CD4-positive, alpha-beta memory T cell (primary cell): ENCODE results near the gene LGI2. TPM values are rescaled to one million over a fixed set of nuclear protein-coding genes. Genes with fewer than 3 reads are reported as not detected.

Source experiments
- CTCF ChIA-PET: fragments of 350-600 bp; sonication (Branson Sonifier 250); formaldehyde crosslinking; loops from one replicate; lab custom pipeline; 2021; ENCODE audit warnings: inconsistent platforms; ENCODE audit not compliant: partially characterized antibody; lab: Charles Lee
- POLR2A ChIA-PET: fragments of 350-600 bp; sonication (Branson Sonifier 250); formaldehyde crosslinking; loops from one replicate; lab custom pipeline; 2021; ENCODE audit not compliant: partially characterized antibody; lab: Charles Lee
- DNase-seq, 5 donors: peaks; one replicate each; pipeline versions ENCODE4 v3.0.0 to v3.0.0-alpha.2; 2020 to 2022; ENCODE audit warnings: mixed read lengths in 1 of 5
- H3K27ac ChIP-seq: one replicate; pipeline ENCODE4 v1.7.0; 2013; ENCODE audit warnings: low read depth, low read length
- H3K27me3 ChIP-seq: 2 replicates; pipeline ENCODE4 v1.7.0; 2013; ENCODE audit warnings: mild to moderate bottlenecking, low read length, moderate library complexity; ENCODE audit not compliant: insufficient read depth
- H3K36me3 ChIP-seq: 2 replicates; pipeline ENCODE4 v1.7.0; 2013; ENCODE audit warnings: mild to moderate bottlenecking, low read length, moderate library complexity; ENCODE audit not compliant: insufficient read depth
- H3K4me1 ChIP-seq: 2 replicates; pipeline ENCODE4 v1.7.0; 2013; ENCODE audit warnings: mild to moderate bottlenecking, low read length, moderate library complexity; ENCODE audit not compliant: insufficient read depth
- H3K4me3 ChIP-seq, 2 donors: one replicate each; pipeline ENCODE4 v1.7.0; 2013; ENCODE audit warnings: low read length in 2 of 2, mild to moderate bottlenecking in 1 of 2
- H3K9me3 ChIP-seq, 2 donors: one replicate each; pipeline ENCODE4 v1.7.0; 2013; ENCODE audit warnings: low read length in 2 of 2, control low read depth in 1 of 2; ENCODE audit not compliant: control insufficient read depth in 1 of 2
- H3K27ac Mint-ChIP-seq, 7 donors: one replicate each; pipeline ENCODE4 v1.8.0; 2020 to 2021; ENCODE audit warnings: mixed read lengths in 7 of 7, mild to moderate bottlenecking in 6 of 7, inconsistent platforms in 3 of 7, moderate library complexity in 3 of 7
- H3K27me3 Mint-ChIP-seq, 2 donors: one replicate each; pipeline ENCODE4 v1.8.0; 2020 to 2021; ENCODE audit warnings: mixed read lengths in 2 of 2
- H3K36me3 Mint-ChIP-seq, 2 donors: one replicate each; pipeline ENCODE4 v1.8.0; 2020 to 2021; ENCODE audit warnings: mixed read lengths in 2 of 2, inconsistent platforms in 1 of 2, mild to moderate bottlenecking in 1 of 2
- H3K4me1 Mint-ChIP-seq, 4 donors: one replicate each; pipeline ENCODE4 v1.8.0; 2020 to 2021; ENCODE audit warnings: mixed read lengths in 4 of 4, mild to moderate bottlenecking in 1 of 4
- H3K4me3 Mint-ChIP-seq, 8 donors: one replicate each; pipeline ENCODE4 v1.8.0; 2020 to 2021; ENCODE audit warnings: mixed read lengths in 8 of 8, mild to moderate bottlenecking in 7 of 8, moderate library complexity in 6 of 8, inconsistent platforms in 3 of 8
- H3K9me3 Mint-ChIP-seq, 8 donors: one replicate each; pipeline ENCODE4 v1.8.0; 2020 to 2021; ENCODE audit warnings: mixed read lengths in 8 of 8, mild to moderate bottlenecking in 5 of 8, inconsistent platforms in 3 of 8, moderate library complexity in 1 of 8
- intact Hi-C: fragments of 100-400 bp; cut with micrococcal nuclease; formaldehyde crosslinking; loops from one replicate; pipeline ENCODE4 v1.15.1; 2023
- polyA plus RNA-seq, 2 donors: library from polyadenylated mRNA; unstranded; fragments of 300-500 nt; fragmentation: Illumina TruSeq; gene quantifications; one replicate each; pipeline ENCODE4 v1.2.3, GENCODE V29; 2021
- total RNA-seq, 2 experiments: library from RNA; stranded (reverse); gene quantifications; one replicate each; pipeline ENCODE4 v1.2.3, GENCODE V29; 2021

Gene LGI2
- total RNA-seq (not detected), polyA plus RNA-seq (not detected)

DNA sequence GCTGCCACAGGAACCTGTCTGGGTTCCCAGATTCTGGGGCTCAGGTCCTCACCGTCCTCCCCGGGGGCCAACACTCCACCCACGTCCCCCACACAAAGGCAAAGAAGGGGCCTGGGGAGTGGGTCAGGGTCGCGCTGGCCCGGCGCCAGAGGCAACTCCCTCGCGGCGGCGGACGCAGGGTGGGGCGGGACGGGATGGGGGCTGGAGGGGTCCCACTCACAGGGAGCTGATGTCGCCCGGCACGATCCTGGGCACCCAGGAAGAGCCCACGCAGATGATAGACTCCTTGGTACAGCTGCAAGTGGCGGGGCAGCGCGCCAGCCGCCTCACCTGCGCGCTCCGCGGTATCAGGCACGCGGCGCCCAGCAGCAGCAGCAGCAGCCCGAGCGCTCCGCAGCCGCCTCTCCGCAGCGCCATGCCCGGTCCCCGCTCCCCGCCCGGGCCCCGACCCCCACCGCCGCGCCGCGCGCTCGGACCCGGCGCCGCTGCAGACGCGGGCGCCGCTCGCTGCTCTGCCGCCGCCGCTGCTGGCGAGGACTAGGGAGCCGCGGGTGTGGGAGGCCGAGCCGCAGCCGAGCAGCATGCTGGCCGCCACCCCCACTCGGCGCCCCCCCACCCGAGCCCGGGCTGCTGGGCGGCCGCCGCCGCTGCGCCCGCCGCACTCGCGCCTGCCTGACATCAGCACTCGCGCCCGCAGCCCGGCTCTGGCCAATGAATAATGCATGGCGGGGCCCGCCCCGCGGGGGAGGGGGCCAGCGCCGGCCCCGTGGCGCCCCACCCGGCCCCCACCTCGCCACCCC lies at the start of gene LGI2:
Gene LGI2 (minus strand): TSS at position 670 of the 800 bp plus-strand sequence. CDS start 253 bp downstream, at position 417.
- Histone ChIP-seq H3K27ac (no peak within 1 kb of the TSS), H3K9me3 (no peaks in the 10 kb centered on the region), H3K4me1 (no peaks in the 10 kb centered on the region), H3K36me3 (no peaks in the 10 kb centered on the region), H3K4me3 (no peak within 1 kb of the TSS), H3K27me3 (peaks cover 25% of the 10 kb centered on the region)
- Mint-ChIP-seq H3K36me3 (no peaks in the 10 kb centered on the region), H3K9me3 (peaks cover 0 to 14% (median 4%) of the 10 kb centered on the region in 8 donors), H3K4me3 (peak within 1 kb of the TSS in 7 of 8 donors; percentile 8 to 53 (median 40)), H3K27me3 (peaks cover 55 to 56% of the 10 kb centered on the region in 2 donors), H3K27ac (no peak within 1 kb of the TSS), H3K4me1 (peaks cover 2 to 6% (median 5%) of the 10 kb centered on the region in 4 donors)
- intact Hi-C loops: no loop called here
- CTCF ChIA-PET: no interaction called here
- no peak for DNase-seq
- POLR2A ChIA-PET: no interaction called here

GRCh38 chr4:25078523-25078922 lies 47.8 kb upstream of the LGI2 start:
- no peak overlapping the region for H3K4me3 Mint-ChIP-seq
- H3K27me3 Mint-ChIP-seq: peaks cover 13 to 15% of the 10 kb centered on the region in 2 donors
- ChIA-PET CTCF (no interaction called here), POLR2A (no interaction called here)
- Histone ChIP-seq H3K4me1 (no peaks in the 10 kb centered on the region), H3K9me3 (no peaks in the 10 kb centered on the region), H3K27me3 (no peaks in the 10 kb centered on the region), H3K36me3 (no peaks in the 10 kb centered on the region), H3K4me3 (no peak overlapping the region), H3K27ac (no peak overlapping the region)
- H3K9me3 Mint-ChIP-seq: peaks cover 0 to 4% (median 0%) of the 10 kb centered on the region in 8 donors
- no peak for DNase-seq
- no peak overlapping the region for H3K27ac Mint-ChIP-seq
- intact Hi-C loops: no loop called here
- H3K4me1 Mint-ChIP-seq: no peaks in the 10 kb centered on the region
- no peaks in the 10 kb centered on the region for H3K36me3 Mint-ChIP-seq

DNA sequence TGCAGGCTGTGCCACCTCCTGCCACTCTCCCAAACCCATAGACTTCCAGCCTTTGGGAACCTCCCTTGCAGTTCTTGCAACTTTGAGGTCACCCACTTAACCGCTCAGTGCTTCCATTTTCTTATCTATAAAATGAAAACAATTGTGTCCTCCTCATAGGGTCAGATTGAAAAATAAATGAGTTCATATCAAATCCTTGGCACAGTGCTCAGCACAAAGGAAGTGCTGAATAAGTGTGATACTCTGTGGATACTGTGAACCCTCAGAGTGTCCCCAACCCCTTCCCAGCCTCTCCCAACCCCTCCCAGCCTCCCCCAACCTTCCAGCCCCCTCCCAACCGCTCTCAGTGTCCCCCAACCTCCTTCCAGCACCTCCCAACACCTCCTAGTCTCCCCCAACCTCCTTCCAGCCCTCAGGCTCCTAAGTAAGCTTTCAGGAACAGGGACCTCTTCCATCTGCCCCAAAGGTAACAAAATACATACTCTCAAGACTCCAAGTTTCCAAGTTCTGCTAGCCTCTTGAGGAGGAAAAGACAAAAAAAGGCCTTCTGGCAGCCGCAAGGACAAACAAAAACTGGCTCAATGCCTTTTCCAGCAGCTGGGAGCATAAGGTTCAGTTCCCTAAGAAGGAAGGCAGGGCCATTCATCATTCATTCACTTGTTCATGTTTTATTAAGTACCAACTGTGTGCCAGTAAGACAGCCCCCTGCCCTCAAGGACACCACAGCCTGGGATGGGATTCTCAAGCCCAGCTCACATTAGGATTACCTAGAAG lies 46.1 kb upstream of the LGI2 start:
- no peak overlapping the region for H3K4me3 Mint-ChIP-seq
- no peaks in the 10 kb centered on the region for H3K4me1 Mint-ChIP-seq
- peaks cover 0 to 4% (median 0%) of the 10 kb centered on the region in 8 donors for H3K9me3 Mint-ChIP-seq
- Histone ChIP-seq H3K36me3 (no peaks in the 10 kb centered on the region), H3K4me1 (no peaks in the 10 kb centered on the region), H3K9me3 (no peaks in the 10 kb centered on the region), H3K27me3 (no peaks in the 10 kb centered on the region), H3K27ac (no peak overlapping the region), H3K4me3 (no peak overlapping the region)
- no peak for DNase-seq
- ChIA-PET POLR2A (no interaction called here), CTCF (no interaction called here)
- no peak overlapping the region for H3K27ac Mint-ChIP-seq
- peaks cover 11 to 14% of the 10 kb centered on the region in 2 donors for H3K27me3 Mint-ChIP-seq
- intact Hi-C loops: no loop called here
- H3K36me3 Mint-ChIP-seq: no peaks in the 10 kb centered on the region

- H3K9me3 ChIP-seq: no peaks in the 10 kb centered on the region
- H3K27me3 Mint-ChIP-seq: peaks cover 9 to 12% of the 10 kb centered on the region in 2 donors
- no peaks in the 10 kb centered on the region for H3K4me1 ChIP-seq
- DNase-seq: no peak
- no peaks in the 10 kb centered on the region for H3K4me1 Mint-ChIP-seq
- H3K36me3 Mint-ChIP-seq: no peaks in the 10 kb centered on the region
- H3K9me3 Mint-ChIP-seq: peaks cover 0 to 4% (median 0%) of the 10 kb centered on the region in 8 donors
- ChIA-PET POLR2A (no interaction called here), CTCF (no interaction called here)
- H3K27ac Mint-ChIP-seq: no peak overlapping the region
- no peaks in the 10 kb centered on the region for H3K36me3 ChIP-seq
- intact Hi-C loops: no loop called here
- no peak overlapping the region for H3K4me3 Mint-ChIP-seq
- no peak overlapping the region for H3K27ac ChIP-seq
- H3K27me3 ChIP-seq: no peaks in the 10 kb centered on the region
- no peak overlapping the region for H3K4me3 ChIP-seq
These were observed 45.1 kb upstream of the LGI2 start for GRCh38 chr4:25075851-25076250.

DNA sequence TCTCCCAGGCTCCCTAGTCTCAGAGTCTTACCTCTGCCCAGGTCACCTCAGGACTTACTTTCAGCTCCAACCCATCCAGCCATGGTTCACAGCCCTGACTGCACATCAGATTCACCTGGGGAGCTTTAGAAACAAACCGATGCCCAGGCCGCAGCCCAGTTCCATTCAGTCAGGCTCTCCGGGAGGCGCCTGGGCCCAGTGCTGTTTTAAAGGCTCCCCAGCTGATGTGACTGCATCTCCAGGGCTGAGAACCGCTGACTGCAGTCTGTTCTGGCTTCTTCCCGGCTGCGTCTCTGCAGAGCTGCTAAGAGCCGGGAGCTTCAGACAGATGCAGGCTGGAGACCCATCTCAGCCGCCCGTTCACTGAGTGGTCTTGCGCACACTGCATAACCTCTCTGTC lies 44.4 kb upstream of the LGI2 start:
- no peak overlapping the region for H3K4me3 ChIP-seq
- intact Hi-C loops: no loop called here
- ChIA-PET CTCF (no interaction called here), POLR2A (no interaction called here)
- H3K27ac ChIP-seq: no peak overlapping the region
- Mint-ChIP-seq H3K4me1 (no peaks in the 10 kb centered on the region), H3K9me3 (peaks cover 0 to 4% (median 0%) of the 10 kb centered on the region in 8 donors), H3K4me3 (no peak overlapping the region), H3K36me3 (no peaks in the 10 kb centered on the region), H3K27me3 (peaks cover 8 to 15% of the 10 kb centered on the region in 2 donors), H3K27ac (no peak overlapping the region)
- no peaks in the 10 kb centered on the region for H3K4me1 ChIP-seq
- no peaks in the 10 kb centered on the region for H3K36me3 ChIP-seq
- DNase-seq: no peak
- H3K27me3 ChIP-seq: no peaks in the 10 kb centered on the region
- H3K9me3 ChIP-seq: no peaks in the 10 kb centered on the region

DNA sequence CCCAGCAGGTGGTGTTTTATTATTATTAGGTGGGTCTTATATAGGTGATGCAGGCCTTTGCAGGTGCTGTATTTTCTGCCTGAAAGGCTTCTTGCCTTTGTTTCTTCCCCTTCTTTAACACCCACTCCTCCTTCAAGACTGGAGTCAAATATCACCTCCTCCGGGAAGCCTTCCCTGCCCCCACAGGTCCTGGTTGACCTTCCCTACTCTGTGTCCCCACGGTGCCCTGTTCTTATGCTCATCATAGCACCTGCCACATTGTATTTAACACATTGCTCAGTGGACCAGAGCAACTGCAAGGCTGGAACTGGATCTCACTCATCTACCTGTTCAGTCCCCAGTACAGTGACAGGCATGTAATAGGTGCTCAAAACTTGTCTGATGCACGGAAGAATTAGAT lies 39.8 kb upstream of the LGI2 start:
- Histone ChIP-seq H3K4me1 (no peaks in the 10 kb centered on the region), H3K27me3 (no peaks in the 10 kb centered on the region), H3K27ac (no peak overlapping the region), H3K4me3 (no peak overlapping the region), H3K9me3 (no peaks in the 10 kb centered on the region), H3K36me3 (no peaks in the 10 kb centered on the region)
- peaks cover 6 to 16% of the 10 kb centered on the region in 2 donors for H3K27me3 Mint-ChIP-seq
- H3K4me1 Mint-ChIP-seq: no peaks in the 10 kb centered on the region
- CTCF ChIA-PET: no interaction called here
- H3K4me3 Mint-ChIP-seq: no peak overlapping the region
- H3K27ac Mint-ChIP-seq: no peak overlapping the region
- peaks cover 0 to 9% (median 0%) of the 10 kb centered on the region in 8 donors for H3K9me3 Mint-ChIP-seq
- intact Hi-C loops: no loop called here
- POLR2A ChIA-PET: no interaction called here
- DNase-seq: no peak
- H3K36me3 Mint-ChIP-seq: no peaks in the 10 kb centered on the region

DNA sequence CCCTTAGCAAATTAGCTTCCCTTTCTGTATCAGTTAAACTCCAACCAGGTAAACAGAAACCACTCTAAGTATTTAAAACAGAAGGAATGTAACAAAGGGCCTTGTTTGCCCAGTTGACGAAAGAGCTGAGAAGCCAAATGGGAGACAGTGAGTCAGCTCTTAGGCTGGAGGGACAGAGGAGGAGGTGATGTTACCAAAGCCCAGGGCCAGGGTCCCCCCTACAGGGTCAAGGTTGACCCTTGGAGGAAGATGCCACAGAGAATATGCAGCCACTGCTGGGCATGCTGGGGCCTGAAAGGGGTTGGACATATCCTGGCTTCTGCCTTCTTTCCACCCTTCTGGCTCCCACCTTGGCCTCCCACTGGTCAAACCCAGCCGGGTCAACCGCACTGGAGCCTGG lies 38.3 kb upstream of the LGI2 start:
- no peak overlapping the region for H3K4me3 Mint-ChIP-seq
- POLR2A ChIA-PET: no interaction called here
- no peak overlapping the region for H3K27ac Mint-ChIP-seq
- no peak overlapping the region for H3K4me3 ChIP-seq
- CTCF ChIA-PET: no interaction called here
- DNase-seq: no peak
- H3K9me3 Mint-ChIP-seq: peaks cover 0 to 9% (median 0%) of the 10 kb centered on the region in 8 donors
- H3K27ac ChIP-seq: no peak overlapping the region
- H3K4me1 ChIP-seq: no peaks in the 10 kb centered on the region
- no peaks in the 10 kb centered on the region for H3K9me3 ChIP-seq
- H3K27me3 Mint-ChIP-seq: peaks cover 7 to 16% of the 10 kb centered on the region in 2 donors
- H3K36me3 Mint-ChIP-seq: no peaks in the 10 kb centered on the region
- H3K27me3 ChIP-seq: no peaks in the 10 kb centered on the region
- intact Hi-C loops: no loop called here
- no peaks in the 10 kb centered on the region for H3K36me3 ChIP-seq
- H3K4me1 Mint-ChIP-seq: no peaks in the 10 kb centered on the region
